ENCODE data around the gene INTU.
"Not testable (repeated sequence)": the region's sequence is repeated elsewhere in the genome, so short reads cannot be mapped to it uniquely, and the experiment has no call there.

The INTU gene

GRCh38 chr4:127632420-127633403, at the start of gene INTU:
INTU (plus strand) TSS chr4:127632957; CDS start chr4:127633035, 78 bp downstream.
- DNase-seq (ENCODE audit: low read depth), result peak; percentile 28

- DNase-seq (ENCODE audit: low read depth), result not testable (repeated sequence)
Observed at GRCh38 chr4:127586496-127586895, 46.3 kb upstream of the INTU start.

- no peak for DNase-seq (ENCODE audit: low read depth)
Observed at GRCh38 chr4:127586922-127587571, 45.7 kb upstream of the INTU start.

- DNase-seq (ENCODE audit: low read depth), result not testable (repeated sequence)
Observed at GRCh38 chr4:127589153-127589552, 43.6 kb upstream of the INTU start.

- DNase-seq (ENCODE audit: low read depth), result no peak
Observed at GRCh38 chr4:127598656-127599055, 34.1 kb upstream of the INTU start.

GRCh38 chr4:127601029-127601428, 31.7 kb upstream of the INTU start:
- DNase-seq (ENCODE audit: low read depth), result no peak

GRCh38 chr4:127604949-127605709, 27.6 kb upstream of the INTU start:
- DNase-seq (ENCODE audit: low read depth), result no peak

- DNase-seq (ENCODE audit: low read depth), result no peak
Observed at GRCh38 chr4:127606823-127607222, 25.9 kb upstream of the INTU start.

GRCh38 chr4:127609484-127609883, 23.3 kb upstream of the INTU start:
- DNase-seq (ENCODE audit: low read depth), result no peak

- no peak for DNase-seq (ENCODE audit: low read depth)
Observed at GRCh38 chr4:127610488-127610887, 22.3 kb upstream of the INTU start.

- DNase-seq (ENCODE audit: low read depth), result no peak
Observed at GRCh38 chr4:127616898-127617297, 15.9 kb upstream of the INTU start.

GRCh38 chr4:127618427-127618826, 14.3 kb upstream of the INTU start:
- no peak for DNase-seq (ENCODE audit: low read depth)

- DNase-seq (ENCODE audit: low read depth), result no peak
Observed at GRCh38 chr4:127622621-127622920, 10.2 kb upstream of the INTU start.

GRCh38 chr4:127622921-127623796, 9.6 kb upstream of the INTU start:
- no peak for DNase-seq (ENCODE audit: low read depth)

GRCh38 chr4:127623797-127624083, 9.0 kb upstream of the INTU start:
- DNase-seq (ENCODE audit: low read depth), result no peak

GRCh38 chr4:127624173-127624572, 8.6 kb upstream of the INTU start:
- DNase-seq (ENCODE audit: low read depth), result no peak

- no peak for DNase-seq (ENCODE audit: low read depth)
Observed at GRCh38 chr4:127629371-127629770, 3.4 kb upstream of the INTU start.

- DNase-seq (ENCODE audit: low read depth), result no peak
Observed at GRCh38 chr4:127630152-127630551, 2.6 kb upstream of the INTU start.

GRCh38 chr4:127631420-127631819, 1.3 kb upstream of the INTU start:
- no peak for DNase-seq (ENCODE audit: low read depth)

- no peak for DNase-seq (ENCODE audit: low read depth)
Observed at GRCh38 chr4:127634181-127634580, 1.4 kb downstream of the INTU start.

GRCh38 chr4:127641524-127641923, 8.8 kb downstream of the INTU start:
- no peak for DNase-seq (ENCODE audit: low read depth)

GRCh38 chr4:127642169-127642568, 9.4 kb downstream of the INTU start:
- no peak for DNase-seq (ENCODE audit: low read depth)
